HG03135 (cell line): Measurements from ENCODE around the gene LCP2.
"Not testable (repeated sequence)": the region's sequence is repeated elsewhere in the genome, so short reads cannot be mapped to it uniquely, and the experiment has no call there.

Experiments
- ATAC-seq: cut with Tn5 transposase; IDR thresholded peaks from one replicate; pipeline ENCODE4 v1.9.1; 2021; ENCODE audit warnings: mild to moderate bottlenecking, moderate library complexity; ENCODE audit not compliant: unreplicated experiment

The LCP2 gene

GRCh38 chr5:170251462-170251861 lies 46.1 kb downstream of the LCP2 start:
- ATAC-seq, result no peak

- no peak for ATAC-seq
Observed at GRCh38 chr5:170250810-170251317, 46.7 kb downstream of the LCP2 start.

GRCh38 chr5:170249355-170249754 lies 48.2 kb downstream of the LCP2 start:
- ATAC-seq, result no peak

GRCh38 chr5:170248931-170249227 lies 48.7 kb downstream of the LCP2 start:
- ATAC-seq, result not testable (repeated sequence)

GRCh38 chr5:170248172-170248930 lies 49.2 kb downstream of the LCP2 start:
- ATAC-seq, result no peak

- ATAC-seq, result no peak
Observed at GRCh38 chr5:170247363-170247762, 50.2 kb downstream of the LCP2 start.

GRCh38 chr5:170246126-170246870 lies 51.3 kb downstream of the LCP2 start:
- ATAC-seq, result no peak

GRCh38 chr5:170245436-170245835 lies 52.1 kb downstream of the LCP2 start:
- not testable (repeated sequence) for ATAC-seq

- ATAC-seq, result no peak
Observed at GRCh38 chr5:170238456-170239196, 59.0 kb downstream of the LCP2 start.

GRCh38 chr5:170235876-170236864 lies 61.4 kb downstream of the LCP2 start:
- no peak for ATAC-seq

- ATAC-seq, result no peak
Observed at GRCh38 chr5:170233358-170233892, 64.2 kb downstream of the LCP2 start.

- no peak for ATAC-seq
Observed at GRCh38 chr5:170232786-170233185, 64.8 kb downstream of the LCP2 start, which contains the start of gene C5orf58. C5orf58 (plus strand) TSS chr5:170232985; CDS start chr5:170234977, 1,992 bp downstream.

- no peak for ATAC-seq
Observed at GRCh38 chr5:170228762-170229435, 68.7 kb downstream of the LCP2 start.

GRCh38 chr5:170226661-170227060 lies 70.9 kb downstream of the LCP2 start:
- no peak for ATAC-seq

GRCh38 chr5:170226129-170226615 lies 71.4 kb downstream of the LCP2 start:
- ATAC-seq, result no peak

- ATAC-seq, result no peak
Observed at GRCh38 chr5:170225326-170226128, 72.0 kb downstream of the LCP2 start.

GRCh38 chr5:170223906-170224305 lies 73.7 kb downstream of the LCP2 start:
- ATAC-seq, result no peak

GRCh38 chr5:170223360-170223759 lies 74.2 kb downstream of the LCP2 start:
- ATAC-seq, result no peak
